Colonic mucosa (tissue), 4 donors: Measurements from ENCODE around the gene RALGAPA1. TPM values are rescaled to one million over a fixed set of nuclear protein-coding genes. Genes with fewer than 3 reads are reported as not detected.

Source experiments
- DNase-seq: peaks from one replicate; pipeline ENCODE4 v3.0.0-alpha.2; 2020
- H3K27ac ChIP-seq: fragments of 200-600 bp; one replicate; pipeline ENCODE4 v1.8.0; 2021
- H3K27me3 ChIP-seq: fragments of 200-600 bp; one replicate; pipeline ENCODE4 v1.8.0; 2021
- H3K36me3 ChIP-seq: fragments of 200-600 bp; one replicate; pipeline ENCODE4 v1.8.0; 2021
- H3K4me1 ChIP-seq: fragments of 200-600 bp; one replicate; pipeline ENCODE4 v1.8.0; 2021; ENCODE audit warnings: mild to moderate bottlenecking
- H3K4me3 ChIP-seq: fragments of 200-600 bp; one replicate; pipeline ENCODE4 v1.8.0; 2021
- H3K9ac ChIP-seq, 2 donors: one replicate each; pipeline ENCODE4 v1.7.0; 2013; ENCODE audit warnings: control low read depth in 2 of 2, low read depth in 2 of 2, low read length in 2 of 2
- H3K9me3 ChIP-seq: fragments of 200-600 bp; one replicate; pipeline ENCODE4 v1.8.0; 2021
- CTCF ChIP-seq: fragments of 200-600 bp; IDR thresholded peaks from one replicate; pipeline ENCODE4 v1.8.0; 2022; ENCODE audit warnings: antibody characterized with exemption, mild to moderate bottlenecking
- intact Hi-C: fragments of 100-400 bp; cut with DNase I; formaldehyde crosslinking; loops from one replicate; pipeline ENCODE4 v1.14.1; 2022
- total RNA-seq, 2 donors: library from RNA; stranded (reverse); fragmentation: NEBNext Ultra II Directional in 1 of 2; extraction: Animal tissue kit (Norgen Biotek cat#: 25700) in 1 of 2; gene quantifications; one replicate each; pipeline ENCODE4 v1.2.1, GENCODE V29; 2021
- donor health status: healthy.
- donor health status: DM: no; HTN: no; CAD: no.
- donor health status: DM: no; HTN: no; CAD: no.

The RALGAPA1 gene
- total RNA-seq, 2 donors from 2014 or later, result 68.4 to 69.8 TPM

- no peaks in the 10 kb centered on the region for H3K4me1 ChIP-seq
- intact Hi-C loops, result no loop called here
- no peak overlapping the region for H3K4me3 ChIP-seq
- no peak overlapping the region for H3K27ac ChIP-seq
- H3K27me3 ChIP-seq, result no peaks in the 10 kb centered on the region
- no peaks in the 10 kb centered on the region for H3K36me3 ChIP-seq
- no peak for TF ChIP-seq CTCF
- no peaks in the 10 kb centered on the region for H3K9me3 ChIP-seq
- DNase-seq, result no peak
- no peak overlapping the region for H3K9ac ChIP-seq
Observed at GRCh38 chr14:35752380-35752779, 56.7 kb downstream of the RALGAPA1 start.

DNA sequence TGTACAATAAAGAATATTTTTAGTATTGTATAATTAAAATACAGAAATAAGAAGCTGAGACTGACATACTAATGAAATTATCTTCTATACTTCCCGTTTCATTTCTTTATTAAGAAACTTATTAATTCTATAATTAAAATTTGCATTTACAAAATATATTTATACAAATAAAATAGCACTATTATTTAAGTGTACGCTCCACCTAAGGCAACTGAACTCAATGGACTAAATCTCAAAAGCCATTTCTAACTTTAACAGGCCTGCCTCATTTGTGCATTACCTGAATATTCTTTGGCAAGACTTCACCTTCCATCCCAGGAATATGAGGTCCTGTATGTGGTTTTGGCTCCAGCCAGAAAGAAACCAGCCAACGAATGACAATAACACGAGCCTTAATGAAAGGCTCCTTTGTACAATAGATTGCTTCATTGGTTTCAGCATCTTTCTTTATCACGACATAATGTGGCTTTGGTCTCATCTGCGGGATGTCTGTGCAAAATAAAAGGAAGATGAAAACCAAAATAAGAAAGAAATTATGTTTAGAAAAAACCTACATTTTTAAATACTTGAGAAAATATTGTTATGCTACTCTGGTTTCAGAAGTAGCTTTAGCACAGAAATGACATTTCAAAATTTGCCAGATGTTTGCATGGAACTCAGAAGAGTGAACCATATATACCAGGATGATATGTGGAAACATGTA lies 58.7 kb downstream of the RALGAPA1 start:
- TF ChIP-seq CTCF, result no peak
- Histone ChIP-seq H3K4me1 (no peaks in the 10 kb centered on the region), H3K27me3 (no peaks in the 10 kb centered on the region), H3K36me3 (no peaks in the 10 kb centered on the region), H3K9me3 (no peaks in the 10 kb centered on the region), H3K9ac (no peak overlapping the region), H3K4me3 (no peak overlapping the region), H3K27ac (no peak overlapping the region)
- intact Hi-C loops, result no loop called here
- no peak for DNase-seq

- no peak overlapping the region for H3K4me3 ChIP-seq
- H3K27me3 ChIP-seq, result no peaks in the 10 kb centered on the region
- no peak overlapping the region for H3K27ac ChIP-seq
- DNase-seq, result no peak
- H3K9ac ChIP-seq, result no peak overlapping the region
- H3K9me3 ChIP-seq, result no peaks in the 10 kb centered on the region
- H3K36me3 ChIP-seq, result no peaks in the 10 kb centered on the region
- H3K4me1 ChIP-seq, result no peaks in the 10 kb centered on the region
- no peak for TF ChIP-seq CTCF
- intact Hi-C loops, result no loop called here
Observed at GRCh38 chr14:35747379-35747778, 61.7 kb downstream of the RALGAPA1 start.

GRCh38 chr14:35742442-35742841 lies 66.7 kb downstream of the RALGAPA1 start:
- TF ChIP-seq CTCF, result no peak
- no peaks in the 10 kb centered on the region for H3K9me3 ChIP-seq
- no peaks in the 10 kb centered on the region for H3K27me3 ChIP-seq
- H3K4me1 ChIP-seq, result no peaks in the 10 kb centered on the region
- H3K27ac ChIP-seq, result no peak overlapping the region
- intact Hi-C loops, result no loop called here
- no peak for DNase-seq
- no peaks in the 10 kb centered on the region for H3K36me3 ChIP-seq
- no peak overlapping the region for H3K4me3 ChIP-seq
- H3K9ac ChIP-seq, result no peak overlapping the region

GRCh38 chr14:35742032-35742371 lies 67.1 kb downstream of the RALGAPA1 start:
- DNase-seq, result no peak
- Histone ChIP-seq H3K36me3 (no peaks in the 10 kb centered on the region), H3K4me1 (no peaks in the 10 kb centered on the region), H3K9me3 (no peaks in the 10 kb centered on the region), H3K27ac (no peak overlapping the region), H3K9ac (no peak overlapping the region), H3K27me3 (no peaks in the 10 kb centered on the region), H3K4me3 (no peak overlapping the region)
- intact Hi-C loops, result no loop called here
- no peak for TF ChIP-seq CTCF
